KOPT-K1 (cell line): ENCODE data around the gene MED22.
"Not testable (repeated sequence)": the region's sequence is repeated elsewhere in the genome, so short reads cannot be mapped to it uniquely, and the experiment has no call there.

Experiments used
- H3K27ac ChIP-seq: fragments of 200-600 bp; sonication (generic); 2 replicates; pipeline ENCODE4 v1.5.1; 2016; ENCODE audit warnings: antibody characterized with exemption, mild to moderate bottlenecking, low read depth, low read length; ENCODE audit not compliant: poor library complexity, severe bottlenecking
- H3K36me3 ChIP-seq: fragments of 200-600 bp; sonication (generic); 2 replicates; pipeline ENCODE4 v1.5.1; 2017; ENCODE audit warnings: antibody characterized with exemption, mild to moderate bottlenecking, low read length, moderate library complexity; ENCODE audit not compliant: insufficient read depth
- H3K9me3 ChIP-seq: fragments of 200-600 bp; sonication (generic); 2 replicates; pipeline ENCODE4 v1.5.1; 2017; ENCODE audit warnings: antibody characterized with exemption, low read length, mild to moderate bottlenecking; ENCODE audit not compliant: insufficient read depth, poor library complexity, severe bottlenecking

The MED22 gene

DNA sequence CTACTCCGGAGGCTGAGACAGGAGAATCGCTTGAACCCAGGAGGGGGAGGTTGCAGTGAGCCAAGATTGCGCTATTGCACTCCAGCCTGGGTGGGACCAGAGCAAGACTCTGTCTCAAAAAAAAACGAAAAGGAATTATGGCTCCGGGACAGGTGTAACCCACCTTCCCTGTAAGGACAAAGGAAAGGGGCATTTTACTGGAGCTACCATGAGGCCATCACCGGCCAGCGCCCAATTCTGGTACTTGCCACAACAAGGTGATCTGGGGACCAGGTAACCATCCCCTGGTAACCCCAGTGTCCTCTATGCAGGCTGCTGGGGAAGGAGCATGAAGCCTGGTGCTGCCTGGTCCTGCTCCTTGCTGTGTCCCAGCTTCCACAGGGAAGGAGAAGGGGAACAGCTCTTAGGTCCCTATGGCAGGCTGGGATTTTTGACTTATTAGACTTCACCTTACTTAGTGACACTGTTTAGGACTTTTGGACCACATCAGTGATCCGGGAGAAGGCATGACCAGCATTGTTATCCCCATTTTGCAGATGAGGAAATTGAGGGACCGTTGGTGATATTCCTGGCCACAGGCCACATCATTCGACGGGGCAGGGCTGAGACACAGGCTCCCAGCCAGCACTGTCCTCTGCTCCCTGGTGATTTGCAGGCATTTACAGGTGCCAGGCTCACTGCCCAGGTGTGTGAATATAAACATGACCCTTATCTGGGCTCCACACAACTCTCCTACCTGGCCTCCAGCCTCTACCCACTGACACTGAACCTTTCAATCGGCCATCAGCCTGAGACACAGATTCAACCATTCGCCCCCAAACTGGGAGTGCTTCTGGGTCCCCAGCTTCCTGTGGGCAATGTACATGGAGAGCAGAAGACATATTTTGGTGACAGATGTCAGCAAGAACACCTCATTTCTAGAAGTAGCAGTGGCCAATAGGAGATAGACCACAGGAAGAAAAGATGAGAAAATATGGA, 46.4 kb downstream of the MED22 start:
- Histone ChIP-seq H3K9me3 (no peaks in the 10 kb centered on the region), H3K36me3 (no peaks in the 10 kb centered on the region), H3K27ac (no peak overlapping the region)

DNA sequence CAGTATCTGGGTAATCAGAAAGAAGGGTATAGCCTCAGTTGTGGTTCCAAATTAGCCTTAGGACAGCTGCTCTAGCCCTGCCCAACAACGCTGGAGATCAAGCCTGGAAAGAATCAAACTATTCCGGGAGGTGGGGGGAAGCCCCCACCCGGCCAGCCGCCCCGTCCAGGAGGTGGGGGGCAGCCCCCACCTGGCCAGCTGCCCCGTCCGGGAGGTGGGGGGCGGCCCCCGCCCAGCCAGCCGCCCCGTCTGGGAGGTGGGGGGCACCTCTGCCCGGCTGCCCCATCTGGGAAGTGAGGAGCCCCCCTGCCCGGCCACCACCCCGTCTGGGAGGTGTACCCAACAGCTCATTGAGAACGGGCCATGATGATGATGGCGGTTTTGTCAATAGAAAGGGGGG, 47.9 kb downstream of the MED22 start:
- H3K27ac ChIP-seq, H3K9me3 ChIP-seq, H3K36me3 ChIP-seq: not testable (repeated sequence)

DNA sequence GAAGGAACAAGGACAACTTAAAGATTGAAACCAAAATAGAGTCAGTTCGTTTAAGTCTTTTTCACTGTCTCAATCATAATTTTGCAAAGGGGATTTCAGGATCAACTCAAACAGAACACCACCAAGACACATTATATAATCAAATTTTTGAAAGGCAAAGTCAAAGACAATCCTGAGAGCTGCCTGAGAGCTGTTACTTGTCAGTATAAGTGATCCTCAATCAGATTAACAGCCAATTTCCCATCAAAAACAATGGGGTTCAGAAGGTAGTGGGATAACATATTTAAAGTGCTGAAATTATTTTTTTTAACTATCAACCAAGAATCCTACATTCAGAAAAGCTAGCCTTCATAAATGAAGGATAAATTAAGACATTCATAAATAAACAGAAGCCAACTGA, 53.7 kb downstream of the MED22 start:
- no peaks in the 10 kb centered on the region for H3K36me3 ChIP-seq
- H3K9me3 ChIP-seq = peaks cover 42% of the 10 kb centered on the region
- no peak overlapping the region for H3K27ac ChIP-seq

DNA sequence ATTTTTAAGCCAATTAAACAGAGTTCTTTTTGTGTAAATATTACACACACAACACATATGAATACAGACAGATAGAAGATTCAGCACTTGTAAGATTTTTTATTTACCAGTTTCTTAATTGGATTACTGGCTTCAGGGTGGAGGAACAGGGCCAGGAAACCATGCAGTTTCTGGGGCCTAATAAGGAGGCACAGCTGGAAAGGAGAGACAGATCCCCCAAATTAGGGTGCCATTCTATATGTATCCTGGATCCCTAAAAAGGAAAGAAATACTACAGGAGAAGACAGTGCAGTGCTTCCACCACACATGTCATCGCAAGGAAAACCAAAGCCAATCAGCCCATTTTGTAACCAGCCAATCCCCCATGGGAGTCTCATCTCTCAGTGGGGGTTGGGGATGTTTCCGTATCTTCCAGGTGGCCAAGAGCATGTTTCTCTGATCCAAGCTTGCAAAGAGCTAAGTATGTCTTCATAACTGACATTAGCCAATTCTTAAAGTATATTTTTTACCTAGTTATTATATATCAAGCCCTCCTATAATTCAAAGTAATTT, 57.1 kb downstream of the MED22 start:
- Histone ChIP-seq H3K9me3 (peaks cover 59% of the 10 kb centered on the region), H3K36me3 (no peaks in the 10 kb centered on the region), H3K27ac (no peak overlapping the region)
